NOMO-1 treated with DMSO at 0.1 percent for 48 hours (cell line): Measurements from ENCODE around the gene GRIA3.
A peak's percentile ranks its signal among the peaks of the same experiment; 100 is the strongest.

ENCODE experiments used
- DNase-seq: peaks from one replicate; lab custom pipeline; 2025; ENCODE audit not compliant: unreplicated experiment; lab: John Stamatoyannopoulos, UW

Gene GRIA3

GRCh38 chrX:123449335-123449734 is 265.3 kb downstream of the GRIA3 start:
- DNase-seq, result no peak

GRCh38 chrX:123450222-123450621 is 266.1 kb downstream of the GRIA3 start:
- no peak for DNase-seq

GRCh38 chrX:123454712-123455431 is 270.8 kb downstream of the GRIA3 start:
- DNase-seq, result no peak

GRCh38 chrX:123455693-123456092 is 271.6 kb downstream of the GRIA3 start:
- no peak for DNase-seq

- DNase-seq, result no peak
These were observed 280.6 kb downstream of the GRIA3 start for GRCh38 chrX:123464709-123465108.

- no peak for DNase-seq
These were observed 284.4 kb downstream of the GRIA3 start for GRCh38 chrX:123468481-123468880.

- no peak for DNase-seq
These were observed 291.1 kb downstream of the GRIA3 start for GRCh38 chrX:123475068-123475724.

GRCh38 chrX:123476611-123477219 is 292.6 kb downstream of the GRIA3 start:
- DNase-seq, result no peak

- DNase-seq, result peak; percentile 72
These were observed 293.6 kb downstream of the GRIA3 start for GRCh38 chrX:123477673-123478072.

GRCh38 chrX:123481913-123482851 is 298.1 kb downstream of the GRIA3 start:
- DNase-seq, result no peak

- DNase-seq, result no peak
These were observed 302.2 kb downstream of the GRIA3 start for GRCh38 chrX:123486297-123486696.

GRCh38 chrX:123487236-123487635 is 303.2 kb downstream of the GRIA3 start:
- no peak for DNase-seq

- no peak for DNase-seq
These were observed 303.6 kb downstream of the GRIA3 start for GRCh38 chrX:123487669-123488068.

GRCh38 chrX:123489011-123489410 is 304.9 kb downstream of the GRIA3 start:
- no peak for DNase-seq

- peak; percentile 72 for DNase-seq
These were observed 309.8 kb downstream of the GRIA3 start for GRCh38 chrX:123493857-123494256.

- no peak for DNase-seq
These were observed 315.7 kb downstream of the GRIA3 start for GRCh38 chrX:123499787-123500186.

GRCh38 chrX:123504047-123504446 is 320.0 kb downstream of the GRIA3 start:
- DNase-seq, result no peak

GRCh38 chrX:123504630-123505270 is 320.7 kb downstream of the GRIA3 start:
- DNase-seq, result no peak

- DNase-seq, result peak; percentile 11
These were observed 329.7 kb downstream of the GRIA3 start for GRCh38 chrX:123513585-123514278.

- DNase-seq, result peak; percentile 7
These were observed 330.2 kb downstream of the GRIA3 start for GRCh38 chrX:123514279-123514640.
